Osteoblast (primary cell): ENCODE measurements around the gene FGF14. TPM values are rescaled to one million over a fixed set of nuclear protein-coding genes. Genes with fewer than 3 reads are reported as not detected.

Source experiments
- DNase-seq: peaks from one replicate; pipeline ENCODE4 v3.0.0; 2011; ENCODE audit warnings: low spot score, mixed read lengths; ENCODE audit not compliant: insufficient read length; ENCODE audit errors: missing footprints
- H2AFZ ChIP-seq: 2 replicates; pipeline ENCODE4 v1.6.0; 2011; ENCODE audit warnings: mild to moderate bottlenecking, low read length
- H3K27ac ChIP-seq: 2 replicates; pipeline ENCODE4 v1.5.1; 2011; ENCODE audit warnings: mild to moderate bottlenecking, low read depth, low read length, moderate library complexity
- H3K27me3 ChIP-seq: 2 replicates; pipeline ENCODE4 v1.6.0; 2012; ENCODE audit warnings: mild to moderate bottlenecking, control low read depth, inconsistent platforms, low read length, moderate library complexity; ENCODE audit not compliant: insufficient read depth
- H3K36me3 ChIP-seq: 2 replicates; pipeline ENCODE4 v1.5.1; 2011; ENCODE audit warnings: mild to moderate bottlenecking, low read length, control low read depth, moderate library complexity; ENCODE audit not compliant: insufficient read depth
- H3K4me1 ChIP-seq: 2 replicates; pipeline ENCODE4 v1.5.1; 2011; ENCODE audit warnings: mild to moderate bottlenecking, low read length, control low read depth, moderate library complexity; ENCODE audit not compliant: insufficient read depth
- H3K4me2 ChIP-seq: 2 replicates; pipeline ENCODE4 v1.6.0; 2011; ENCODE audit warnings: mild to moderate bottlenecking, low read length; ENCODE audit not compliant: insufficient read depth
- H3K4me3 ChIP-seq: fragments of 200-600 bp; sonication (generic); 3 replicates; pipeline ENCODE4 v1.5.1; 2012; ENCODE audit warnings: mild to moderate bottlenecking, low read length, inconsistent platforms; ENCODE audit not compliant: insufficient read depth
- H3K79me2 ChIP-seq: 2 replicates; pipeline ENCODE4 v1.6.0; 2012; ENCODE audit warnings: mild to moderate bottlenecking, low read length, control low read depth, inconsistent platforms; ENCODE audit not compliant: insufficient read depth
- H3K9me3 ChIP-seq: 2 replicates; pipeline ENCODE4 v1.5.1; 2011; ENCODE audit warnings: low read depth, low read length, control low read depth
- H4K20me1 ChIP-seq: 2 replicates; pipeline ENCODE4 v1.6.0; 2012; ENCODE audit warnings: mild to moderate bottlenecking, low read length, control low read depth; ENCODE audit not compliant: insufficient read depth
- total RNA-seq: library from RNA; depleted of rRNA; stranded (reverse); fragments of >200 nt; gene quantifications from 2 replicates; pipeline ENCODE4 v1.2.3, GENCODE V29; 2012
- TF ChIP-seq, protein P1 (sequence below): IDR thresholded peaks from 2 replicates; pipeline ENCODE4 v1.5.1; 2011; ENCODE audit warnings: mild to moderate bottlenecking, low read depth, low read length, moderate library complexity; ENCODE audit errors: extremely low read depth

FGF14 gene
- total RNA-seq, 1 donor, result under 0.01 TPM

DNA sequence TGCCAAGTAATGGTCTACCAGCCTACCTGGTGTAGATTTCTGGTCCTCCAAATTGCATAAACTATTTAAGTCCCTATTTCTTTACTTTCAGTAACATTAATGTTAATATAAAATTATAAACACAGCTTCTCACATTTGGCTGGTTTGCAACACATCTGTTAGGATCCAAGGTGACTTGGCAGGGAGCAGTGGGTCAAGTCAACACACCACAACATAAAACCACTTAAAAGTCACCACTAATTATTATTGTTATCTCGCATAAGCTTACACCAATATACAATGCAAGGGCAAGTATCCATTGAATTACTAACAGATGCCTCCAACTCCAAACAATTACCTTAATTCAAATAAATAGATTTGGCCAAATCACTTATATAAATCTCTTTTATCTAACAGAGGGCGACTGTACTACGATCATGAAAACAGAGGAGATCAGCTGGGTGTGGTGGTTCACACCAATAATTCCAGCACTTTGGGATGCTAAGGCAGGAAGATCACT lies 74.7 kb downstream of the FGF14 start:
- TF ChIP-seq, protein P1, sequence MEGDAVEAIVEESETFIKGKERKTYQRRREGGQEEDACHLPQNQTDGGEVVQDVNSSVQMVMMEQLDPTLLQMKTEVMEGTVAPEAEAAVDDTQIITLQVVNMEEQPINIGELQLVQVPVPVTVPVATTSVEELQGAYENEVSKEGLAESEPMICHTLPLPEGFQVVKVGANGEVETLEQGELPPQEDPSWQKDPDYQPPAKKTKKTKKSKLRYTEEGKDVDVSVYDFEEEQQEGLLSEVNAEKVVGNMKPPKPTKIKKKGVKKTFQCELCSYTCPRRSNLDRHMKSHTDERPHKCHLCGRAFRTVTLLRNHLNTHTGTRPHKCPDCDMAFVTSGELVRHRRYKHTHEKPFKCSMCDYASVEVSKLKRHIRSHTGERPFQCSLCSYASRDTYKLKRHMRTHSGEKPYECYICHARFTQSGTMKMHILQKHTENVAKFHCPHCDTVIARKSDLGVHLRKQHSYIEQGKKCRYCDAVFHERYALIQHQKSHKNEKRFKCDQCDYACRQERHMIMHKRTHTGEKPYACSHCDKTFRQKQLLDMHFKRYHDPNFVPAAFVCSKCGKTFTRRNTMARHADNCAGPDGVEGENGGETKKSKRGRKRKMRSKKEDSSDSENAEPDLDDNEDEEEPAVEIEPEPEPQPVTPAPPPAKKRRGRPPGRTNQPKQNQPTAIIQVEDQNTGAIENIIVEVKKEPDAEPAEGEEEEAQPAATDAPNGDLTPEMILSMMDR, result no peak
- Histone ChIP-seq H3K4me1 (no peaks in the 10 kb centered on the region), H3K4me2 (no peak overlapping the region), H3K27ac (no peak overlapping the region), H2AFZ (no peak overlapping the region), H3K27me3 (no peaks in the 10 kb centered on the region), H3K4me3 (no peak overlapping the region), H3K36me3 (no peaks in the 10 kb centered on the region), H4K20me1 (no peaks in the 10 kb centered on the region), H3K9me3 (no peaks in the 10 kb centered on the region), H3K79me2 (no peaks in the 10 kb centered on the region)
- DNase-seq, result no peak

DNA sequence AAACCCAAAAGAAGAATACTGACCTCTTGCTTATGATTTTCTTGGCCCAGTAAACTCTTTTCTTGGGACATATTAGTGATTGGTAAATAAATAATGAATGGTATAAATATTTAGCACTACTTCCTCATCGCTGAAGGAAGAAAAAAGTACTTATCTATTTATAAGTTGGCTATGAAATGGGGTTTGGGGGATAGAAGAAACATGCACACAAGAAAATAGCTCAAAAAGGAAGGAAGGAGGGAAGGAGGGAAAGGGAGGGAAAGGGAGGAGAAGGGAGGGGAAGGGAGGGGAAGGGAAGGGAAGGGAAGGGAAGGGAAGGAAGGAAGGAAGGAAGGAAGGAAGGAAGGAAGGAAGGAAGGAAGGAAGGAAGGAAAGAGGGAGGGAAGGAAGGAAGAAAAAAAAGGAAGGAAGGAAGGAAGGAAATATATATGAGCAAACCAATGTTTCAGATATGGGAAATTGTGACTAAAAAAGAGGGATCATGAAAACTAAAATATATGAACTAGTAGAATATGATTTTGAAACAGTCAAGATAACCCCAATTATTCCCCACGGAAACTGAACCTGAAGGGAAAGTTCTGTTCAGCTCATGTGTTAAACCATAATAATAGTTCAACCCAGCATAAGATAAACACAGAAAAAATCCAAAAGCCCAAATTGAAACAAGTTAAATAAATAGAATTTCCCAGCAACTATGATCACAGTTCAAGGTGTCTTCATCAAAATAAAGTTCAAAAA lies 75.3 kb downstream of the FGF14 start:
- Histone ChIP-seq H3K4me1 (no peaks in the 10 kb centered on the region), H3K9me3 (no peaks in the 10 kb centered on the region), H3K79me2 (no peaks in the 10 kb centered on the region), H3K27me3 (no peaks in the 10 kb centered on the region), H2AFZ (no peak overlapping the region), H4K20me1 (no peaks in the 10 kb centered on the region), H3K36me3 (no peaks in the 10 kb centered on the region), H3K4me2 (no peak overlapping the region), H3K4me3 (no peak overlapping the region), H3K27ac (no peak overlapping the region)
- TF ChIP-seq, protein P1, result no peak
- no peak for DNase-seq

DNA sequence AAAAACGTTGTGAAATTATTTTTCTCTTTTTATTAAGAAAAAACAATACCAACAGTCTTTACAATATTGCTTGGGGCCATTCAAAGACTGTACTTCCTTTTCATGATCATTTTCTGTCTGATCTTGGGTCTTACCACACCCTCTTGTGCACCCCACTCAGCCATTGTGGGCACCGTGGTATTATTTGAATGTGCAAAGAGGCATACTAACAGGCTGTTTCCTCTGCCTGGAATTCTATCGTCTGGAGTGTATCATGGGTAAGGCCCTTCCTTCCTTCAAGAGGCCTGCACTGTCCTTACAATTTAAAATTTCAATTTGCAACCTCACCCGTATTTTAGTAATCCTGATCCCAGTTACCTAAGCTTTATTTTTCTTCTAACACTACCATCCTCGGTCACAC lies 76.5 kb downstream of the FGF14 start:
- H3K4me3 ChIP-seq, result no peak overlapping the region
- no peaks in the 10 kb centered on the region for H4K20me1 ChIP-seq
- H3K9me3 ChIP-seq, result no peaks in the 10 kb centered on the region
- no peak overlapping the region for H3K27ac ChIP-seq
- H3K36me3 ChIP-seq, result no peaks in the 10 kb centered on the region
- no peak for DNase-seq
- H2AFZ ChIP-seq, result no peak overlapping the region
- no peaks in the 10 kb centered on the region for H3K27me3 ChIP-seq
- H3K79me2 ChIP-seq, result no peaks in the 10 kb centered on the region
- no peaks in the 10 kb centered on the region for H3K4me1 ChIP-seq
- TF ChIP-seq, protein P1, result no peak
- no peak overlapping the region for H3K4me2 ChIP-seq

DNA sequence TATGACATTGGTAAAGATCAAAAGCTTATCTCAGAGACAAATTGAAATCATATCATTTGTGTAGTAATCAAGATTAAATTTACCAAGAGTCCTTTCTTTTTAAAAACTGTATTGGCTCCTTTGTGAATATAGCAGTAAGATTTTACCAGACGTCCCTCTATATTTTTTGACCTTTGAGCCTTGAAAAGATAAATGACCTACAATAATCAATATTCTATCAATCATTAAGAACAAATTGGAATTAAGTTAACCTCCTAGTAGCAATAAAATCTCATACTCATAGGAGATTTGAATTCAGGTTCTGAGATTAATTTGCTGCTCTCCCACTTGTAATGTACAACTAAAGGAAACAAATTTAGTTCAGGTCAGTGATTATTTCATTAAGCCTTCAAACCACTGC lies 78.3 kb downstream of the FGF14 start:
- no peak overlapping the region for H3K4me2 ChIP-seq
- no peaks in the 10 kb centered on the region for H3K27me3 ChIP-seq
- no peak overlapping the region for H2AFZ ChIP-seq
- no peaks in the 10 kb centered on the region for H3K36me3 ChIP-seq
- TF ChIP-seq, protein P1, result no peak
- DNase-seq, result no peak
- H3K4me1 ChIP-seq, result no peaks in the 10 kb centered on the region
- no peaks in the 10 kb centered on the region for H3K79me2 ChIP-seq
- no peaks in the 10 kb centered on the region for H3K9me3 ChIP-seq
- H3K4me3 ChIP-seq, result no peak overlapping the region
- H3K27ac ChIP-seq, result no peak overlapping the region
- no peaks in the 10 kb centered on the region for H4K20me1 ChIP-seq
